ENCODE measurements around the gene VPS35L. TPM values are rescaled to one million over a fixed set of nuclear protein-coding genes. Genes with fewer than 3 reads are reported as not detected.

VPS35L gene
- total RNA-seq, 1 experiment from 2014 or later = 6.6 TPM

DNA sequence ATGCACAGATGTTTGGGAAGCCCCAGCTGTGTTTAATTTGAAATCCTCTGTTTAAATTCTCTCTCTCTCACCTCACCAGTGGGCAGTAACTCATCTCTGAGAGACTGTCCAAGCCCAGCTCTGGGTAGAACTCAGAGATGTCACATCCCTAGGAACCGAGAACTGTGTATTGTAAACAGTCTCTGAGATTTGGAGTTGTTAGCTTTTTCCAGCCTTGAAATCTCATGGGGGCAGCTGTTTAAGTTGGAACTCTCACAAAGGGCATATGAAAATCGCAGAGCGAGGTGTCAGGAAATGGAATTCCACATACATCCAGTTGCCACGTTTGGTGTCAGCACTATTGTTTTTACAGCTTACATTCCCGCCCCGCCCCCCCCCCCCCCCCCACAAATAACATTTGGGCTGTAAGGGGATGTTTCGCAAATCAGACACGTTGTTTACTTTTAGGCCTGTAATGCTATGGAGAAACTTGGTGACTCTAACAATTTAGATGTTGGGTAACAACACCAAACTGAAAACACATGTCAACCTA is 34.3 kb downstream of the VPS35L start:
- H3K27me3 ChIP-seq (ENCODE audit: low read length) = no peaks in the 10 kb centered on the region
- no peaks in the 10 kb centered on the region for H3K4me1 ChIP-seq (ENCODE audit: low read length)
- no peak overlapping the region for H3K27ac ChIP-seq (ENCODE audit: low read length)
- H4K20me1 ChIP-seq (ENCODE audit: insufficient read depth, low read depth, low read length) = no peaks in the 10 kb centered on the region
- no peak overlapping the region for H3K4me2 ChIP-seq (ENCODE audit: low read depth, low read length, poor library complexity, severe bottlenecking)
- H3K79me2 ChIP-seq (ENCODE audit: low read length) = no peaks in the 10 kb centered on the region
- no peak for DNase-seq
- no peak overlapping the region for H3K9ac ChIP-seq (ENCODE audit: low read length)
- no peaks in the 10 kb centered on the region for H3K36me3 ChIP-seq (ENCODE audit: insufficient read depth, low read length)
- no peaks in the 10 kb centered on the region for H3K9me3 ChIP-seq (ENCODE audit: low read length)
- no peak overlapping the region for H3K4me3 ChIP-seq (ENCODE audit: low read length)
- H2AFZ ChIP-seq (ENCODE audit: low read length) = no peak overlapping the region
- H3K9me2 ChIP-seq (replicated peaks; ENCODE audit: insufficient read depth, low read length) = no peaks in the 10 kb centered on the region

GRCh38 chr16:19595043-19595767 is 39.7 kb downstream of the VPS35L start:
- H2AFZ ChIP-seq (ENCODE audit: low read length) = no peak overlapping the region
- no peak overlapping the region for H3K27ac ChIP-seq (ENCODE audit: low read length)
- no peak overlapping the region for H3K9ac ChIP-seq (ENCODE audit: low read length)
- no peaks in the 10 kb centered on the region for H3K36me3 ChIP-seq (ENCODE audit: insufficient read depth, low read length)
- no peak overlapping the region for H3K4me2 ChIP-seq (ENCODE audit: low read depth, low read length, poor library complexity, severe bottlenecking)
- H3K9me3 ChIP-seq (ENCODE audit: low read length) = no peaks in the 10 kb centered on the region
- no peaks in the 10 kb centered on the region for H4K20me1 ChIP-seq (ENCODE audit: insufficient read depth, low read depth, low read length)
- H3K9me2 ChIP-seq (replicated peaks; ENCODE audit: insufficient read depth, low read length) = no peaks in the 10 kb centered on the region
- no peaks in the 10 kb centered on the region for H3K27me3 ChIP-seq (ENCODE audit: low read length)
- DNase-seq = peak; percentile 9
- H3K4me3 ChIP-seq (ENCODE audit: low read length) = no peak overlapping the region
- no peaks in the 10 kb centered on the region for H3K4me1 ChIP-seq (ENCODE audit: low read length)
- no peaks in the 10 kb centered on the region for H3K79me2 ChIP-seq (ENCODE audit: low read length)

- DNase-seq = peak; percentile 12
- Histone ChIP-seq H3K4me2 (ENCODE audit: low read depth, low read length, poor library complexity, severe bottlenecking) (no peak overlapping the region), H3K9me3 (ENCODE audit: low read length) (no peaks in the 10 kb centered on the region), H3K9ac (ENCODE audit: low read length) (no peak overlapping the region), H3K4me3 (ENCODE audit: low read length) (no peak overlapping the region), H3K36me3 (ENCODE audit: insufficient read depth, low read length) (no peaks in the 10 kb centered on the region), H4K20me1 (ENCODE audit: insufficient read depth, low read depth, low read length) (no peaks in the 10 kb centered on the region), H3K27ac (ENCODE audit: low read length) (no peak overlapping the region), H3K79me2 (ENCODE audit: low read length) (no peaks in the 10 kb centered on the region), H3K9me2 (replicated peaks; ENCODE audit: insufficient read depth, low read length) (no peaks in the 10 kb centered on the region), H2AFZ (ENCODE audit: low read length) (no peak overlapping the region), H3K4me1 (ENCODE audit: low read length) (no peaks in the 10 kb centered on the region), H3K27me3 (ENCODE audit: low read length) (no peaks in the 10 kb centered on the region)
Measured at GRCh38 chr16:19598805-19599510, 43.5 kb downstream of the VPS35L start.

DNA sequence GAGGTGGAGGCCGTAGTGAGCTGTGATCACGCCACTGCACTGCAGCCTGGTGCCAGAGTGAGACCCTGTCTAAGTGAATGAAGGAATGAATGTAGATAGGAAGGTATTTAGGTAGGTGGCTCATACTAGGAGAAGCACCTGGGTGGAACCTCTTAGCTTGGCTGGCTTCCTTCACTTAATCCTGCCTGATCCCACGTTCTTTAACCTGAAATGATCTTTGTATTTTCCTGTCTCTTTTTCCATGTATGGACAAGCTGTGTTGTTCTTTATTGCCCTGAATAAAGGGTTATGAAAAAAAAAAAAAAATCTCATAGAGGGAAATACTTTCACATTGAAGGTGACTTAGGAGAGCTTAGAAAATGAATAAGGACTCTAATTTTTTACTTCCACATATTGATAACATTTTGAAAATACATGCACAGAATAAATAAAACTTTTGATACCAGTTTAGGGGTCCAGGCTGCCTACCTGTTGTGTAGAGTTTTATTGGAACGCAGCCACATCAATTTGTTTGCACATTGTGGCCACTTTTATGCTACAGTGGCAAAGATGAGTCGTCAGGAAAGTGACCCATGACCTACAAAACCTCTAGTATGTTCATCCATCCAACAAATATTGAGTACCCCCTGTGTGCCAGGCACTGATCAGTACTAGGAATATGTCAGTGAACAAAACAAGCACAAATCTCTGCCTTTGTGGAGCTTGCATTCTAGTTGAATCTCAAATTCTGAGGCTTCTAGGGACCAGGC is 44.6 kb downstream of the VPS35L start:
- H3K9me2 ChIP-seq (replicated peaks; ENCODE audit: insufficient read depth, low read length) = no peaks in the 10 kb centered on the region
- H3K4me1 ChIP-seq (ENCODE audit: low read length) = no peaks in the 10 kb centered on the region
- no peak overlapping the region for H2AFZ ChIP-seq (ENCODE audit: low read length)
- H3K36me3 ChIP-seq (ENCODE audit: insufficient read depth, low read length) = no peaks in the 10 kb centered on the region
- H3K4me2 ChIP-seq (ENCODE audit: low read depth, low read length, poor library complexity, severe bottlenecking) = no peak overlapping the region
- H3K9me3 ChIP-seq (ENCODE audit: low read length) = no peaks in the 10 kb centered on the region
- no peaks in the 10 kb centered on the region for H4K20me1 ChIP-seq (ENCODE audit: insufficient read depth, low read depth, low read length)
- peak; percentile 6 for DNase-seq
- no peak overlapping the region for H3K9ac ChIP-seq (ENCODE audit: low read length)
- no peak overlapping the region for H3K4me3 ChIP-seq (ENCODE audit: low read length)
- no peaks in the 10 kb centered on the region for H3K27me3 ChIP-seq (ENCODE audit: low read length)
- H3K27ac ChIP-seq (ENCODE audit: low read length) = no peak overlapping the region
- H3K79me2 ChIP-seq (ENCODE audit: low read length) = no peaks in the 10 kb centered on the region

GRCh38 chr16:19601083-19601976 is 45.8 kb downstream of the VPS35L start:
- peak; percentile 70 for DNase-seq
- H2AFZ ChIP-seq (ENCODE audit: low read length) = no peak overlapping the region
- no peak overlapping the region for H3K4me2 ChIP-seq (ENCODE audit: low read depth, low read length, poor library complexity, severe bottlenecking)
- H3K79me2 ChIP-seq (ENCODE audit: low read length) = no peaks in the 10 kb centered on the region
- no peaks in the 10 kb centered on the region for H4K20me1 ChIP-seq (ENCODE audit: insufficient read depth, low read depth, low read length)
- no peaks in the 10 kb centered on the region for H3K36me3 ChIP-seq (ENCODE audit: insufficient read depth, low read length)
- H3K9me2 ChIP-seq (replicated peaks; ENCODE audit: insufficient read depth, low read length) = no peaks in the 10 kb centered on the region
- H3K27me3 ChIP-seq (ENCODE audit: low read length) = no peaks in the 10 kb centered on the region
- H3K4me1 ChIP-seq (ENCODE audit: low read length) = no peaks in the 10 kb centered on the region
- no peak overlapping the region for H3K9ac ChIP-seq (ENCODE audit: low read length)
- H3K4me3 ChIP-seq (ENCODE audit: low read length) = no peak overlapping the region
- H3K9me3 ChIP-seq (ENCODE audit: low read length) = no peaks in the 10 kb centered on the region
- H3K27ac ChIP-seq (ENCODE audit: low read length) = no peak overlapping the region

GRCh38 chr16:19604911-19605310 is 49.4 kb downstream of the VPS35L start:
- Histone ChIP-seq H3K4me2 (ENCODE audit: low read depth, low read length, poor library complexity, severe bottlenecking) (no peak overlapping the region), H2AFZ (ENCODE audit: low read length) (no peak overlapping the region), H3K27me3 (ENCODE audit: low read length) (no peaks in the 10 kb centered on the region), H3K36me3 (ENCODE audit: insufficient read depth, low read length) (no peaks in the 10 kb centered on the region), H4K20me1 (ENCODE audit: insufficient read depth, low read depth, low read length) (no peaks in the 10 kb centered on the region), H3K4me1 (ENCODE audit: low read length) (no peaks in the 10 kb centered on the region), H3K4me3 (ENCODE audit: low read length) (no peak overlapping the region), H3K27ac (ENCODE audit: low read length) (no peak overlapping the region), H3K9me2 (replicated peaks; ENCODE audit: insufficient read depth, low read length) (no peaks in the 10 kb centered on the region), H3K79me2 (ENCODE audit: low read length) (no peaks in the 10 kb centered on the region), H3K9ac (ENCODE audit: low read length) (no peak overlapping the region), H3K9me3 (ENCODE audit: low read length) (no peaks in the 10 kb centered on the region)
- DNase-seq = no peak

GRCh38 chr16:19605701-19606100 is 50.2 kb downstream of the VPS35L start:
- no peak for DNase-seq
- no peaks in the 10 kb centered on the region for H3K9me3 ChIP-seq (ENCODE audit: low read length)
- no peak overlapping the region for H3K9ac ChIP-seq (ENCODE audit: low read length)
- H3K36me3 ChIP-seq (ENCODE audit: insufficient read depth, low read length) = no peaks in the 10 kb centered on the region
- H3K4me2 ChIP-seq (ENCODE audit: low read depth, low read length, poor library complexity, severe bottlenecking) = no peak overlapping the region
- no peak overlapping the region for H3K4me3 ChIP-seq (ENCODE audit: low read length)
- no peak overlapping the region for H2AFZ ChIP-seq (ENCODE audit: low read length)
- no peaks in the 10 kb centered on the region for H3K9me2 ChIP-seq (replicated peaks; ENCODE audit: insufficient read depth, low read length)
- H3K27ac ChIP-seq (ENCODE audit: low read length) = no peak overlapping the region
- H3K79me2 ChIP-seq (ENCODE audit: low read length) = no peaks in the 10 kb centered on the region
- H4K20me1 ChIP-seq (ENCODE audit: insufficient read depth, low read depth, low read length) = no peaks in the 10 kb centered on the region
- no peaks in the 10 kb centered on the region for H3K27me3 ChIP-seq (ENCODE audit: low read length)
- no peaks in the 10 kb centered on the region for H3K4me1 ChIP-seq (ENCODE audit: low read length)
